ENCODE measurements around the gene SPEF2. TPM values are rescaled to one million over a fixed set of nuclear protein-coding genes. Genes with fewer than 3 reads are reported as not detected.

SPEF2 gene
- total and polyA plus RNA-seq, 2 experiments from 2014 or later = 0.17 to 0.21 TPM

DNA sequence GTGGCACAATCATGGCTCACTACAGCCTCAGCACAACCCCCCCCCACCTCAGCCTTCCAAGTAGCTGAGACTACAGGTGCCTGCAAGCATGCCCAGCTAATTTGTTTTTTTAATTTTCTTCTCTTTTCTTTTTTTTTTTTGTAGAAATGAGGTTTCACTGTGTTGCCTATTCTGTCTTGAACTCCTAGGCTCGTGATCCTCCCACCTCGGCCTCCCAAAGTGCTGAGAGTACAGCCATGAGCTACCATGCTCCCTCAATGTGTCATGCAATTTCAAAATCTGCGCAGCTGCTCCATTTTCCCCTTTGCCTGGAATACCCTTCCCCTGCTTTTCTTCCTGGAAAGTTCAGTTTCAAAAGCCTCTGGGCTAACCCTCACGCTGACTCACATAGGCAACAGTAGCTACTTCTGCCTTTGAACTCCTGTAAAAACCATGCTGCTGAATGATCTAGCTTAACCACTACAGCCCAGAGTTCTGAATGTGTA lies 168.0 kb downstream of the SPEF2 start (continued):
- TF ChIP-seq, protein P1, sequence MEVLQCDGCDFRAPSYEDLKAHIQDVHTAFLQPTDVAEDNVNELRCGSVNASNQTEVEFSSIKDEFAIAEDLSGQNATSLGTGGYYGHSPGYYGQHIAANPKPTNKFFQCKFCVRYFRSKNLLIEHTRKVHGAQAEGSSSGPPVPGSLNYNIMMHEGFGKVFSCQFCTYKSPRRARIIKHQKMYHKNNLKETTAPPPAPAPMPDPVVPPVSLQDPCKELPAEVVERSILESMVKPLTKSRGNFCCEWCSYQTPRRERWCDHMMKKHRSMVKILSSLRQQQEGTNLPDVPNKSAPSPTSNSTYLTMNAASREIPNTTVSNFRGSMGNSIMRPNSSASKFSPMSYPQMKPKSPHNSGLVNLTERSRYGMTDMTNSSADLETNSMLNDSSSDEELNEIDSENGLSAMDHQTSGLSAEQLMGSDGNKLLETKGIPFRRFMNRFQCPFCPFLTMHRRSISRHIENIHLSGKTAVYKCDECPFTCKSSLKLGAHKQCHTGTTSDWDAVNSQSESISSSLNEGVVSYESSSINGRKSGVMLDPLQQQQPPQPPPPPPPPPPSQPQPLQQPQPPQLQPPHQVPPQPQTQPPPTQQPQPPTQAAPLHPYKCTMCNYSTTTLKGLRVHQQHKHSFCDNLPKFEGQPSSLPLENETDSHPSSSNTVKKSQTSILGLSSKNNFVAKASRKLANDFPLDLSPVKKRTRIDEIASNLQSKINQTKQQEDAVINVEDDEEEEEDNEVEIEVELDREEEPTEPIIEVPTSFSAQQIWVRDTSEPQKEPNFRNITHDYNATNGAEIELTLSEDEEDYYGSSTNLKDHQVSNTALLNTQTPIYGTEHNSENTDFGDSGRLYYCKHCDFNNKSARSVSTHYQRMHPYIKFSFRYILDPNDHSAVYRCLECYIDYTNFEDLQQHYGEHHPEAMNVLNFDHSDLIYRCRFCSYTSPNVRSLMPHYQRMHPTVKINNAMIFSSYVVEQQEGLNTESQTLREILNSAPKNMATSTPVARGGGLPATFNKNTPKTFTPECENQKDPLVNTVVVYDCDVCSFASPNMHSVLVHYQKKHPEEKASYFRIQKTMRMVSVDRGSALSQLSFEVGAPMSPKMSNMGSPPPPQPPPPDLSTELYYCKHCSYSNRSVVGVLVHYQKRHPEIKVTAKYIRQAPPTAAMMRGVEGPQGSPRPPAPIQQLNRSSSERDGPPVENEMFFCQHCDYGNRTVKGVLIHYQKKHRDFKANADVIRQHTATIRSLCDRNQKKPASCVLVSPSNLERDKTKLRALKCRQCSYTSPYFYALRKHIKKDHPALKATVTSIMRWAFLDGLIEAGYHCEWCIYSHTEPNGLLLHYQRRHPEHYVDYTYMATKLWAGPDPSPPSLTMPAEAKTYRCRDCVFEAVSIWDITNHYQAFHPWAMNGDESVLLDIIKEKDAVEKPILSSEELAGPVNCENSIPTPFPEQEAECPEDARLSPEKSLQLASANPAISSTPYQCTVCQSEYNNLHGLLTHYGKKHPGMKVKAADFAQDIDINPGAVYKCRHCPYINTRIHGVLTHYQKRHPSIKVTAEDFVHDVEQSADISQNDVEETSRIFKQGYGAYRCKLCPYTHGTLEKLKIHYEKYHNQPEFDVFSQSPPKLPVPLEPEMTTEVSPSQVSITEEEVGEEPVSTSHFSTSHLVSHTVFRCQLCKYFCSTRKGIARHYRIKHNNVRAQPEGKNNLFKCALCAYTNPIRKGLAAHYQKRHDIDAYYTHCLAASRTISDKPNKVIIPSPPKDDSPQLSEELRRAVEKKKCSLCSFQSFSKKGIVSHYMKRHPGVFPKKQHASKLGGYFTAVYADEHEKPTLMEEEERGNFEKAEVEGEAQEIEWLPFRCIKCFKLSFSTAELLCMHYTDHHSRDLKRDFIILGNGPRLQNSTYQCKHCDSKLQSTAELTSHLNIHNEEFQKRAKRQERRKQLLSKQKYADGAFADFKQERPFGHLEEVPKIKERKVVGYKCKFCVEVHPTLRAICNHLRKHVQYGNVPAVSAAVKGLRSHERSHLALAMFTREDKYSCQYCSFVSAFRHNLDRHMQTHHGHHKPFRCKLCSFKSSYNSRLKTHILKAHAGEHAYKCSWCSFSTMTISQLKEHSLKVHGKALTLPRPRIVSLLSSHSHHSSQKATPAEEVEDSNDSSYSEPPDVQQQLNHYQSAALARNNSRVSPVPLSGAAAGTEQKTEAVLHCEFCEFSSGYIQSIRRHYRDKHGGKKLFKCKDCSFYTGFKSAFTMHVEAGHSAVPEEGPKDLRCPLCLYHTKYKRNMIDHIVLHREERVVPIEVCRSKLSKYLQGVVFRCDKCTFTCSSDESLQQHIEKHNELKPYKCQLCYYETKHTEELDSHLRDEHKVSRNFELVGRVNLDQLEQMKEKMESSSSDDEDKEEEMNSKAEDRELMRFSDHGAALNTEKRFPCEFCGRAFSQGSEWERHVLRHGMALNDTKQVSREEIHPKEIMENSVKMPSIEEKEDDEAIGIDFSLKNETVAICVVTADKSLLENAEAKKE (CRISPR knock-in tag; IDR thresholded peaks at IDR 0.05) = no peak

DNA sequence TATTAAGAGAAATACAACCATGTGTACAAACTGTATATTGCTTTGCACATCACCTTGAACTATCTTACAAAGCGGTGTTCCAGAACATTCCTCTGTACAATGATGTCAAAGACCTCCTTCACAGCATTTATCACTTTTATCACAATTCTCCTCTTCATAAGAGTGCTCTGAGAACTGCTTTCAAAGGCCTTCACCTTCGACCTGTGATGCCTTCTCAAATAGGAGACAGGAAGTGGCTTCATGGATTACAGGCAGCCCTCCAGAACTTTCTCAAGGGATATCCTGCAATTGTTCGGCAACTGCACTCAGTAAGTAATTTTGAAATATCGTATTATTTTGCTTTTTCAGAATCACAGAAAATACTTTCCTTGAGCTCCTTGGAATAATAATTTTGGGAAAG lies 171.1 kb downstream of the SPEF2 start:
- Histone ChIP-seq H4K20me1 (replicated peaks; ENCODE audit: insufficient read depth) (no peaks in the 10 kb centered on the region), H3K9me2 (ENCODE audit: insufficient read depth) (no peaks in the 10 kb centered on the region), H3K4me1 (ENCODE audit: insufficient read depth) (no peaks in the 10 kb centered on the region), H3K27ac (ENCODE audit: low read depth) (no peak overlapping the region), H3F3A (replicated peaks; ENCODE audit: low read depth) (no peaks in the 10 kb centered on the region), H2AFZ (no peak overlapping the region), H3K27me3 (ENCODE audit: insufficient read depth) (no peaks in the 10 kb centered on the region), H3K79me2 (replicated peaks; ENCODE audit: insufficient read depth) (no peaks in the 10 kb centered on the region), H3K4me3 (no peak overlapping the region), H3K4me2 (no peak overlapping the region), H3K36me3 (ENCODE audit: insufficient read depth) (no peaks in the 10 kb centered on the region)
- Mint-ChIP-seq H3K9me3 (no peaks in the 10 kb centered on the region), H3K27ac (no peak overlapping the region), H3K4me1 (peaks cover under 1% of the 10 kb centered on the region; the same call in 2 of the 3 replicates), H3K36me3 (ENCODE audit: low read depth) (no peaks in the 10 kb centered on the region), H3K4me3 (no peak overlapping the region), H3K27me3 (ENCODE audit: insufficient read depth, low read depth, poor library complexity) (no peaks in the 10 kb centered on the region)
- TF ChIP-seq, protein P2, sequence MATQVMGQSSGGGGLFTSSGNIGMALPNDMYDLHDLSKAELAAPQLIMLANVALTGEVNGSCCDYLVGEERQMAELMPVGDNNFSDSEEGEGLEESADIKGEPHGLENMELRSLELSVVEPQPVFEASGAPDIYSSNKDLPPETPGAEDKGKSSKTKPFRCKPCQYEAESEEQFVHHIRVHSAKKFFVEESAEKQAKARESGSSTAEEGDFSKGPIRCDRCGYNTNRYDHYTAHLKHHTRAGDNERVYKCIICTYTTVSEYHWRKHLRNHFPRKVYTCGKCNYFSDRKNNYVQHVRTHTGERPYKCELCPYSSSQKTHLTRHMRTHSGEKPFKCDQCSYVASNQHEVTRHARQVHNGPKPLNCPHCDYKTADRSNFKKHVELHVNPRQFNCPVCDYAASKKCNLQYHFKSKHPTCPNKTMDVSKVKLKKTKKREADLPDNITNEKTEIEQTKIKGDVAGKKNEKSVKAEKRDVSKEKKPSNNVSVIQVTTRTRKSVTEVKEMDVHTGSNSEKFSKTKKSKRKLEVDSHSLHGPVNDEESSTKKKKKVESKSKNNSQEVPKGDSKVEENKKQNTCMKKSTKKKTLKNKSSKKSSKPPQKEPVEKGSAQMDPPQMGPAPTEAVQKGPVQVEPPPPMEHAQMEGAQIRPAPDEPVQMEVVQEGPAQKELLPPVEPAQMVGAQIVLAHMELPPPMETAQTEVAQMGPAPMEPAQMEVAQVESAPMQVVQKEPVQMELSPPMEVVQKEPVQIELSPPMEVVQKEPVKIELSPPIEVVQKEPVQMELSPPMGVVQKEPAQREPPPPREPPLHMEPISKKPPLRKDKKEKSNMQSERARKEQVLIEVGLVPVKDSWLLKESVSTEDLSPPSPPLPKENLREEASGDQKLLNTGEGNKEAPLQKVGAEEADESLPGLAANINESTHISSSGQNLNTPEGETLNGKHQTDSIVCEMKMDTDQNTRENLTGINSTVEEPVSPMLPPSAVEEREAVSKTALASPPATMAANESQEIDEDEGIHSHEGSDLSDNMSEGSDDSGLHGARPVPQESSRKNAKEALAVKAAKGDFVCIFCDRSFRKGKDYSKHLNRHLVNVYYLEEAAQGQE (IDR thresholded peaks at IDR 0.05; ENCODE audit: unreplicated experiment) = no peak
- ATAC-seq (no peak), DNase-seq (ENCODE audit: low spot score) (no peak)
